ENCODE results near the gene OSBPL6.

DNA sequence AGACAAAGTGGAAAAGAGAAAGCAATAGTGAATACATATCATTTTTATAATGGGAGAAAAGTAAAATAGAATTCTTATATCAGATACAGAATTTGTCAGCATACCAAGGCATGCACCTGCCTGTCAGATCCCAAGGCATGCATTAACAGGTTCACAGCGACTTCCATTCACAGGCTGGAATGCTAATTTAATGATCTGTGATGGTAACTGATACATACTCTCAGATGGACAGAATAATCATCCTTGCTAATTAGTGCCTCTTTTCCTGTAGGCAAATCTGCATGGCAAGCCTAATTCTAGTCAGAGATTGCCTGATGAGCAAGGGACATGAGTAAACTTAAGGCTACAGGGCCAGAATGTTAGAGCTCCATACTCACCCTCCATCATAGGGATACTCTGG lies 180.6 kb downstream of the OSBPL6 start:
- TF ChIP-seq POLR2A (IDR thresholded peaks at IDR 0.05; ENCODE audit: low read length) = no peak
- no peak for TF ChIP-seq GATA1 (IDR thresholded peaks at IDR 0.05; ENCODE audit: low read depth, low read length)
